ENCODE measurements around the gene NCAPH2. TPM values are rescaled to one million over a fixed set of nuclear protein-coding genes. Genes with fewer than 3 reads are reported as not detected.
"Not testable (repeated sequence)": the region's sequence is repeated elsewhere in the genome, so short reads cannot be mapped to it uniquely, and the experiment has no call there.

NCAPH2 gene
- total and polyA plus RNA-seq, 12 donors, result 13.8 to 90.5 (median 32.6) TPM

GRCh38 chr22:50531962-50532674 is 24.1 kb downstream of the NCAPH2 start:
- peak; percentile 65 to 84 (median 78) for DNase-seq
- WGBS, 4 donors, result 2 to 5% (median 3%) methylated on average over 14 to 56 of the region's 56 CpGs
- H3K9me3 ChIP-seq (replicated peaks in 1 of 3), result no peaks in the 10 kb centered on the region
- H3K36me3 ChIP-seq (replicated peaks in 1 of 2), result no peaks in the 10 kb centered on the region
- H3K4me1 ChIP-seq (replicated peaks in 1 of 2), result peaks cover 17 to 21% of the 10 kb centered on the region in 2 donors
- TF ChIP-seq, protein P1, sequence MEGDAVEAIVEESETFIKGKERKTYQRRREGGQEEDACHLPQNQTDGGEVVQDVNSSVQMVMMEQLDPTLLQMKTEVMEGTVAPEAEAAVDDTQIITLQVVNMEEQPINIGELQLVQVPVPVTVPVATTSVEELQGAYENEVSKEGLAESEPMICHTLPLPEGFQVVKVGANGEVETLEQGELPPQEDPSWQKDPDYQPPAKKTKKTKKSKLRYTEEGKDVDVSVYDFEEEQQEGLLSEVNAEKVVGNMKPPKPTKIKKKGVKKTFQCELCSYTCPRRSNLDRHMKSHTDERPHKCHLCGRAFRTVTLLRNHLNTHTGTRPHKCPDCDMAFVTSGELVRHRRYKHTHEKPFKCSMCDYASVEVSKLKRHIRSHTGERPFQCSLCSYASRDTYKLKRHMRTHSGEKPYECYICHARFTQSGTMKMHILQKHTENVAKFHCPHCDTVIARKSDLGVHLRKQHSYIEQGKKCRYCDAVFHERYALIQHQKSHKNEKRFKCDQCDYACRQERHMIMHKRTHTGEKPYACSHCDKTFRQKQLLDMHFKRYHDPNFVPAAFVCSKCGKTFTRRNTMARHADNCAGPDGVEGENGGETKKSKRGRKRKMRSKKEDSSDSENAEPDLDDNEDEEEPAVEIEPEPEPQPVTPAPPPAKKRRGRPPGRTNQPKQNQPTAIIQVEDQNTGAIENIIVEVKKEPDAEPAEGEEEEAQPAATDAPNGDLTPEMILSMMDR (IDR thresholded peaks at IDR 0.05), result no peak
- TF ChIP-seq POLR2A (IDR thresholded peaks at IDR 0.05), result peak in 1 of 2 donors; percentile 17
- H3K27me3 ChIP-seq, result no peaks in the 10 kb centered on the region
- peak overlapping the region in 2 of 4 donors; percentile 12 to 69 for H3K4me3 ChIP-seq
- intact Hi-C loops (cut with DNase I), result no loop called here
- H3K27ac ChIP-seq, result peak overlapping the region; percentile 37 to 95 (median 77)

DNA sequence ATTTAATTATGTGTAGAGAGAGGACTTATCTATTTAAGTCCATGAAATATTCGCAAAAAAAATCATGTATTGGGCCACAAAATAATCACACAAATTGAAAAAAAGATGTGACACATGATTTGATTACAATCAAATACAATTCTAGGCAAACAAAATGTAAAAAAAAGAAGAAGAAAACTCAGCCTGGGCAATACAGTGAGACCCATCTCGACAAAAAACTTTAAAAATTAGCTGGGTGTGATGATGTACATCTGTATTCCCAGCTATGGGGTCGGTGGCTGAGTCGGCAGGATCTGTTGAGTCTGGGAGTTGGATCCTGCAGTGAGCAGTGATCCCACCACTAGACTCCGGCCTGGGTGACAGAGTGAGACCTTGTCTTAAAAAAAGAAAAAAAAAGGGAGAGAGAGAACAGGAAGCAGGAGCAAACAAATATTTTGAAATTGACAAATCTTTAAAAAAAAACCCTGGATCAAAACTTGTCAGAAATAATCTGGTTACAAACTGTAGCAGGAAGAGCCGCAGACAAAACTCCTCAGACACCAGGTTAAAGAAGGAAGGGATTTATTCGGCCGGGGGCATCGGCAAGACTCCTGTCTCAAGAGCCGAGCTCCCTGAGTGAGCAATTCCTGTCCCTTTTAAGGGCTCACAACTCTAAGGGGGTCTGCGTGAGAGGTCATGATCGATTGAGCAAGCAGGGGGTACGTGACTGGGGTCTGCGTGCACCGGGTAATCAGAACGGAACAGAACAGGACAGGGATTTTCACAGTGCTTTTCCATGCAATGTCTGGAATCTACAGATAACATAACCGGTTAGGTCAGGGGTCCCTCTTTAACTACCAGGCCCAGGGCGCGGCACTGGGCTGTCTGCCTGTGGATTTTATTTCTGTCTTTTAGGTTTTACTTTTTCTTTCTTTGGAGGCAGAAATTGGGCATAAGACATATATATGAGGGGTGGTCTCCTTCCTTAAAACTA is 25.1 kb downstream of the NCAPH2 start:
- intact Hi-C loops (cut with DNase I), result no loop called here
- Histone ChIP-seq H3K9me3 (replicated peaks in 1 of 3) (no peaks in the 10 kb centered on the region), H3K36me3 (replicated peaks in 1 of 2) (no peaks in the 10 kb centered on the region), H3K4me3 (no peak overlapping the region), H3K27me3 (no peaks in the 10 kb centered on the region), H3K4me1 (replicated peaks in 1 of 2) (peaks cover 17 to 21% of the 10 kb centered on the region in 2 donors), H3K27ac (peak overlapping the region in 4 of 5 donors; percentile 8 to 95 (median 50))
- whole genome bisulfite sequencing, 4 donors, result 73 to 84% (median 79%) methylated on average over 19 of the region's 19 CpGs
- no peak for TF ChIP-seq POLR2A (IDR thresholded peaks at IDR 0.05)
- TF ChIP-seq, protein P1 (IDR thresholded peaks at IDR 0.05), result no peak
- DNase-seq, result no peak

GRCh38 chr22:50533856-50534711 is 26.1 kb downstream of the NCAPH2 start:
- intact Hi-C loops (cut with DNase I); H3K27me3 ChIP-seq; H3K36me3 ChIP-seq (replicated peaks in 1 of 2); H3K4me3 ChIP-seq; H3K9me3 ChIP-seq (replicated peaks in 1 of 3): not testable (repeated sequence)
- peak; percentile 19 to 20 for TF ChIP-seq POLR2A (IDR thresholded peaks at IDR 0.05)
- Histone ChIP-seq H3K4me1 (replicated peaks in 1 of 2) (peaks cover 18 to 24% of the 10 kb centered on the region in 2 donors), H3K27ac (peak overlapping the region in 4 of 5 donors; percentile 15 to 64 (median 60))
- 40 to 44% (median 41%) methylated on average over 20 to 21 of the region's 21 CpGs for WGBS, 4 donors
- DNase-seq, result peak in 4 of 7 donors; percentile 63 to 74 (median 66)

- H3K4me3 ChIP-seq, result no peak overlapping the region
- intact Hi-C loops (cut with DNase I), result no loop called here
- TF ChIP-seq POLR2A (IDR thresholded peaks at IDR 0.05), result no peak
- TF ChIP-seq, protein P1 (IDR thresholded peaks at IDR 0.05), result no peak
- H3K4me1 ChIP-seq (replicated peaks in 1 of 2), result peaks cover 18 to 33% of the 10 kb centered on the region in 2 donors
- H3K9me3 ChIP-seq (replicated peaks in 1 of 3), result no peaks in the 10 kb centered on the region
- H3K27me3 ChIP-seq, result no peaks in the 10 kb centered on the region
- peak overlapping the region in 2 of 5 donors; percentile 9 to 53 for H3K27ac ChIP-seq
- no peaks in the 10 kb centered on the region for H3K36me3 ChIP-seq (replicated peaks in 1 of 2)
- no peak for DNase-seq
- WGBS, 4 donors, result 68 to 78% (median 74%) methylated on average over 7 to 8 of the region's 8 CpGs
Observed at GRCh38 chr22:50535113-50535512, 27.1 kb downstream of the NCAPH2 start.
